NB4 (cell line): ENCODE data around the gene KDF1.

Experiments
- POLR2A ChIP-seq: IDR thresholded peaks from 2 replicates; pipeline ENCODE4 v1.6.1; 2011; ENCODE audit warnings: mild to moderate bottlenecking; ENCODE audit not compliant: insufficient read length; ENCODE audit errors: extremely low read depth
- TF ChIP-seq, protein P1 (sequence below): IDR thresholded peaks from one replicate; pipeline ENCODE4 v1.5.1; 2012; ENCODE audit warnings: low read depth, low read length

DNA sequence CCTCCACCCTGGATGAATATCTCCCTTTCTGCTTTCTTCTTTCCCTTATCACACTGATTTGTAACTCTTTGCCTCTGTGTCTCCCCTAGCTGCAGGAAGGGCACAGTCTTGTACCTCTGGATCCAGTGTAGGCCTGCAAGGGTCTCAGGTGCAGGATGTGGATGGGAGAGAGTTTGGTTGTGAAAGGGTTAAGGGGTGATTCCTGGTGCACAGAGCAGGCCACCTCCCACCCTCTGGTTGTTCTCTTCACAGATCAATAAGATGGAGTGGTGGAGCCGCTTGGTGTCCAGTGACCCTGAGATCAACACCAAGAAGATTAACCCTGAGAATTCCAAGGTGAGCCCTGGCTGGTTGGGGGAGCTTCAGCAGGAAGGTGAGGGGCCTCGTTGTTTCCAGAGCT, 15.1 kb downstream of the KDF1 start:
- TF ChIP-seq POLR2A: no peak
- TF ChIP-seq, protein P1, sequence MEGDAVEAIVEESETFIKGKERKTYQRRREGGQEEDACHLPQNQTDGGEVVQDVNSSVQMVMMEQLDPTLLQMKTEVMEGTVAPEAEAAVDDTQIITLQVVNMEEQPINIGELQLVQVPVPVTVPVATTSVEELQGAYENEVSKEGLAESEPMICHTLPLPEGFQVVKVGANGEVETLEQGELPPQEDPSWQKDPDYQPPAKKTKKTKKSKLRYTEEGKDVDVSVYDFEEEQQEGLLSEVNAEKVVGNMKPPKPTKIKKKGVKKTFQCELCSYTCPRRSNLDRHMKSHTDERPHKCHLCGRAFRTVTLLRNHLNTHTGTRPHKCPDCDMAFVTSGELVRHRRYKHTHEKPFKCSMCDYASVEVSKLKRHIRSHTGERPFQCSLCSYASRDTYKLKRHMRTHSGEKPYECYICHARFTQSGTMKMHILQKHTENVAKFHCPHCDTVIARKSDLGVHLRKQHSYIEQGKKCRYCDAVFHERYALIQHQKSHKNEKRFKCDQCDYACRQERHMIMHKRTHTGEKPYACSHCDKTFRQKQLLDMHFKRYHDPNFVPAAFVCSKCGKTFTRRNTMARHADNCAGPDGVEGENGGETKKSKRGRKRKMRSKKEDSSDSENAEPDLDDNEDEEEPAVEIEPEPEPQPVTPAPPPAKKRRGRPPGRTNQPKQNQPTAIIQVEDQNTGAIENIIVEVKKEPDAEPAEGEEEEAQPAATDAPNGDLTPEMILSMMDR: no peak
